Spleen (tissue), 7 donors: ENCODE measurements around the gene PRKX.
"Not testable (repeated sequence)": the region's sequence is repeated elsewhere in the genome, so short reads cannot be mapped to it uniquely, and the experiment has no call there.

Source experiments
- CTCF ChIP-seq, 11 experiments: fragments of 200-600 bp in 7 of 11; fragments of 450-650 bp in 4 of 11; sonication (generic) in 4 of 11; IDR thresholded peaks in 8 of 11; conservative IDR thresholded peaks in 3 of 11; 1 replicate in 7 of 11; 2 replicates in 4 of 11; pipeline versions ENCODE4 v1.4.0 to v1.8.0; 2016 to 2021; ENCODE audit warnings: antibody characterized with exemption in 11 of 11, inconsistent platforms in 4 of 11, mild to moderate bottlenecking in 1 of 11
- POLR2A ChIP-seq, 3 donors: fragments of 450-650 bp; IDR thresholded peaks; one replicate each; pipeline ENCODE4 v1.5.1; 2017; ENCODE audit warnings: antibody characterized with exemption in 3 of 3, mild to moderate bottlenecking in 1 of 3
- donor health status: DM: no; HTN: no; CAD: no; lungs with moderate emphysema.
- donor health status: DM: no; HTN: no; CAD: no.
- donor health status: DM: no; HTN: no; CAD: no.

- not testable (repeated sequence) for TF ChIP-seq CTCF (IDR thresholded peaks at IDR 0.05 in 8 of 11, conservative IDR thresholded peaks at IDR 0.05 in 3 of 11); POLR2A (IDR thresholded peaks at IDR 0.05)
These were observed 11.4 kb downstream of the PRKX start for GRCh38 chrX:3702095-3702494.
